RWPE2 (cell line): ENCODE results near the gene IL1RAPL1.

Experiments used
- ATAC-seq: fragments of 200-7000 bp; cut with Tn5 transposase; 3 replicates; pipeline ENCODE4 v1.9.1; 2021; ENCODE audit warnings: low read depth
- DNase-seq: peaks from one replicate; pipeline ENCODE4 v3.0.0-alpha.2; 2020; ENCODE audit warnings: low spot score
- H3K27ac ChIP-seq: fragments of 450-650 bp; 2 replicates; pipeline ENCODE4 v1.5.1; 2017; ENCODE audit warnings: mild to moderate bottlenecking; ENCODE audit not compliant: poor library complexity, severe bottlenecking
- H3K27me3 ChIP-seq: fragments of 250-450 bp; sonication (Bioruptor Pico); 2 replicates; pipeline ENCODE4 v1.5.1; 2021; ENCODE audit warnings: mild to moderate bottlenecking, moderate library complexity; ENCODE audit not compliant: insufficient read depth, poor library complexity, severe bottlenecking
- H3K36me3 ChIP-seq: fragments of 250-450 bp; sonication (Bioruptor Pico); 2 replicates; pipeline ENCODE4 v1.5.1; 2020; ENCODE audit warnings: low read depth, mild to moderate bottlenecking, moderate library complexity
- H3K4me1 ChIP-seq: fragments of 250-450 bp; sonication (Bioruptor Pico); 2 replicates; pipeline ENCODE4 v1.5.1; 2021; ENCODE audit warnings: mild to moderate bottlenecking, moderate library complexity; ENCODE audit not compliant: insufficient read depth, poor library complexity, severe bottlenecking
- H3K4me3 ChIP-seq: fragments of 250-450 bp; sonication (Bioruptor Pico); 2 replicates; pipeline ENCODE4 v1.5.1; 2021; ENCODE audit warnings: mild to moderate bottlenecking, moderate library complexity; ENCODE audit not compliant: severe bottlenecking
- H3K9me3 ChIP-seq: fragments of 250-450 bp; sonication (Bioruptor Pico); 2 replicates; pipeline ENCODE4 v1.5.1; 2021; ENCODE audit warnings: mild to moderate bottlenecking, moderate library complexity; ENCODE audit not compliant: severe bottlenecking
- TF ChIP-seq, protein P1 (sequence below): fragments of 450-650 bp; IDR thresholded peaks from one replicate; pipeline ENCODE4 v1.5.1; 2017; ENCODE audit warnings: mild to moderate bottlenecking, moderate library complexity; ENCODE audit not compliant: poor library complexity, severe bottlenecking

Gene IL1RAPL1

DNA sequence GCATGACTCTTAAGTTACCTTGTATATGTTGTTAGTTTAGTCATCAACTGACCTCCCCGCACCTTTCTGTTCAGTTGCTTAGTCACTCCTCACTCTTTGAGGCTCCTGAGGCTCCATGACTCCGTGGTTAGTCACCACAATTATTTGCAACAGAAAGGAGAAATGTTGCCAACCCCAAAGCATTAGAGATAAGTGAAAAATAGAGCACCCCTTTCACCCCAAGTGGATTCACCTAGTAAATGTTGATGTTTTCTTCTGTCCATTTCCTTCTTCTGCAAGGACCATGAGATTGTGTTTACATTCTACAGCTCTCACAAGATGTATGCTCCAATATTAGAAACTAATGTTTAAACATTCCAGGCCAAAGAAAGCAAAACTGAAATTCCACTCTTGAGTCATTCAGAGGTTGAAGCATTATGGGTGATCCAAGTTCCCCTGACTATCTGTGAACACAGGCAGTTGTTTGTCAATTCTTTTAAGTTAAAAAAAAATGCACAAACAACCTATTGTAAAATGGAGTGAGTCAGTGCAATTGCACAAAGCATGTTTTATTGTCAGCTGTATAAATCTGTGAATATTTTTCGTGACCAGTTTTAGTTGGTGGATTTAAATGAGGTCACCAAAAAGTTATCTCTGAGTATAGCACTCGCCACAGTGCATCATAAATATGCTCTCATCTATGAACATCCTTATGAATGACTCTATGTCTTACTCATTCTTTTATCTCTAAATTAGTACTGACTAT, 1075.7 kb downstream of the IL1RAPL1 start:
- peaks cover 22% of the 10 kb centered on the region for H3K4me1 ChIP-seq
- no peak overlapping the region for H3K4me3 ChIP-seq
- TF ChIP-seq, protein P1, sequence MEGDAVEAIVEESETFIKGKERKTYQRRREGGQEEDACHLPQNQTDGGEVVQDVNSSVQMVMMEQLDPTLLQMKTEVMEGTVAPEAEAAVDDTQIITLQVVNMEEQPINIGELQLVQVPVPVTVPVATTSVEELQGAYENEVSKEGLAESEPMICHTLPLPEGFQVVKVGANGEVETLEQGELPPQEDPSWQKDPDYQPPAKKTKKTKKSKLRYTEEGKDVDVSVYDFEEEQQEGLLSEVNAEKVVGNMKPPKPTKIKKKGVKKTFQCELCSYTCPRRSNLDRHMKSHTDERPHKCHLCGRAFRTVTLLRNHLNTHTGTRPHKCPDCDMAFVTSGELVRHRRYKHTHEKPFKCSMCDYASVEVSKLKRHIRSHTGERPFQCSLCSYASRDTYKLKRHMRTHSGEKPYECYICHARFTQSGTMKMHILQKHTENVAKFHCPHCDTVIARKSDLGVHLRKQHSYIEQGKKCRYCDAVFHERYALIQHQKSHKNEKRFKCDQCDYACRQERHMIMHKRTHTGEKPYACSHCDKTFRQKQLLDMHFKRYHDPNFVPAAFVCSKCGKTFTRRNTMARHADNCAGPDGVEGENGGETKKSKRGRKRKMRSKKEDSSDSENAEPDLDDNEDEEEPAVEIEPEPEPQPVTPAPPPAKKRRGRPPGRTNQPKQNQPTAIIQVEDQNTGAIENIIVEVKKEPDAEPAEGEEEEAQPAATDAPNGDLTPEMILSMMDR: no peak
- H3K36me3 ChIP-seq: no peaks in the 10 kb centered on the region
- ATAC-seq (peak; percentile 91), DNase-seq (peak; percentile 52)
- H3K27ac ChIP-seq: peak overlapping the region; percentile 91
- no peaks in the 10 kb centered on the region for H3K27me3 ChIP-seq
- no peaks in the 10 kb centered on the region for H3K9me3 ChIP-seq

DNA sequence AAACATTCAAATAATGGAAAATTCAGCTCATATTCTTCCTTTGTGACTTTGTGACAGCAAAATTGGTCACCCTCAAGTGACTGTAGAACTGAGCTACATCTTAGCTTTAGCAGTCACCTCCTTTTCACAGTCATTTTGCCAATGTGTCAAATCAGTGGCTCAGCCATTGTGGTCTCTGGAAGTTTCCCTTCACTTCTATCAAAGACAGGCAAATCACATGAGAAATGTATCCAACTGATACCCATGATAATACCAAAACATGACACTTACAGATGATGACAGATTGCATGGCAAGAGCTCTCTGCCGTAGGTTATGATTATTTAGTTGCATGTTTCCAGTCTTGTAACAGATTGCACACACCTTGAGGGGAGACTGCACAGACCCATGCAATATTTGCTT, 1078.3 kb downstream of the IL1RAPL1 start:
- no peaks in the 10 kb centered on the region for H3K36me3 ChIP-seq
- no peaks in the 10 kb centered on the region for H3K27me3 ChIP-seq
- no peak overlapping the region for H3K27ac ChIP-seq
- H3K9me3 ChIP-seq: no peaks in the 10 kb centered on the region
- peaks cover 22% of the 10 kb centered on the region for H3K4me1 ChIP-seq
- no peak overlapping the region for H3K4me3 ChIP-seq
- no peak for ATAC-seq
- TF ChIP-seq, protein P1: no peak
- no peak for DNase-seq

DNA sequence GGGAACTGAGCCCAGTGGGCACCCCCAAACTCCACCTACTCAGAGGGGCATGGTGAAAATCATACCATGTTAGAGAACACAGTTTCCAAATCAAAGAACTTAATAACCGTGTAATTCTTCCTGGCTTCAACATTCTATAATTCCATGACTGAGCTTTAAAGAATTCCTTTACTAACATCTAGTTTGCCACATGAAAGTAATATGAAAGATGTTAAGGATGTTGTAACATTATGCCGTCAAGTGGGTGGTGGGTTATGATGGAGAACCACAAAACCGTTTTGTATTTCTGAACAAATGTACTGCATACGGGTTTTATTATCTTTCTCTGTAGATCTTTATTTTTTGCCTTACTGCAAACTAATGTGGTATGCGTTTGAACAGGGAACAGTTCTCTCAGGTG, 1079.1 kb downstream of the IL1RAPL1 start:
- ATAC-seq (no peak), DNase-seq (no peak)
- no peak overlapping the region for H3K27ac ChIP-seq
- H3K36me3 ChIP-seq: no peaks in the 10 kb centered on the region
- H3K9me3 ChIP-seq: no peaks in the 10 kb centered on the region
- no peak overlapping the region for H3K4me3 ChIP-seq
- no peaks in the 10 kb centered on the region for H3K27me3 ChIP-seq
- peaks cover 19% of the 10 kb centered on the region for H3K4me1 ChIP-seq
- TF ChIP-seq, protein P1: no peak

DNA sequence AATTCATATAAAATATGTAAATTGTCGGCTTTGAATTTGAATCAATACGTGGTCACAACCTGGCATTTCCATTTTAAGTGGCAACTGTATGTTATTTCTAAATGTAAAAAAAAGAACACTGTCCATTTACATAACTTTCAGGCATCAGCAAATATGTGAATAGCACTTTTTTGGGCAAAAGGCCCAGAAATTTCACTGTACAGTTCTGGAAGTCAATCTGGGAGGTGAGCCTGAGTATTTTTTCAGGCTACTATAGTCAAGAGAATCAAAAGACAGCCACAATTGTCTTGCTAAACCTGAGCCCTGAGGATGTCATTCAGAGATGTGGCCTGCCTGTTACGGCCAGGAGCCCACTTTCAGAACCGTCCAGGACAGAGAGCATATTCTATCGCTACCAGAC, 1084.2 kb downstream of the IL1RAPL1 start:
- Histone ChIP-seq H3K9me3 (no peaks in the 10 kb centered on the region), H3K27ac (no peak overlapping the region), H3K4me3 (no peak overlapping the region), H3K4me1 (no peaks in the 10 kb centered on the region), H3K36me3 (no peaks in the 10 kb centered on the region), H3K27me3 (no peaks in the 10 kb centered on the region)
- ATAC-seq (no peak), DNase-seq (no peak)
- TF ChIP-seq, protein P1: no peak

DNA sequence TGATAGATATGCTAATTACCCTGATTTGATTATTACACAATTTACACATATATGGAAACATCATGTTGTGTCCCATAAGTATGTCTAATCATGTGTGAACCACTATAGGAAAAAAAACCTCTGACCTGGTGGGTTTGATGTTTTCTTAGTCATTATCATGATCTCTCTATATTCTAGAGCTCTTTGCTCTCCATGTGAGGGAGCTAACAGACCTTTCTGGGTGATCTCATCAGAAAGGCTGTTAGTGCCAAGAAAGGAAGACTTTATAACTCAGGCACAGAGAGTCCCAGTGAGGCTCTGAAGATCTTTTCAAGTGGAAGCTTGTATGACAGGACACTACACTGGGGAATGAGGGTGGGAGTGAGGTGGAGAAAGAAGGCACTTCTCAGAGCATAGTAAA, 1100.4 kb downstream of the IL1RAPL1 start:
- Histone ChIP-seq H3K9me3 (no peaks in the 10 kb centered on the region), H3K36me3 (no peaks in the 10 kb centered on the region), H3K27ac (no peak overlapping the region), H3K4me3 (no peak overlapping the region), H3K27me3 (no peaks in the 10 kb centered on the region), H3K4me1 (no peaks in the 10 kb centered on the region)
- ATAC-seq (peak; percentile 33; the same call in 1 of the 3 replicates), DNase-seq (no peak)
- TF ChIP-seq, protein P1: no peak
